ENCODE data around the gene ANKIB1. TPM values are rescaled to one million over a fixed set of nuclear protein-coding genes. Genes with fewer than 3 reads are reported as not detected.

The ANKIB1 gene
- total RNA-seq, 1 donor from 2014 or later: 58.1 TPM

DNA sequence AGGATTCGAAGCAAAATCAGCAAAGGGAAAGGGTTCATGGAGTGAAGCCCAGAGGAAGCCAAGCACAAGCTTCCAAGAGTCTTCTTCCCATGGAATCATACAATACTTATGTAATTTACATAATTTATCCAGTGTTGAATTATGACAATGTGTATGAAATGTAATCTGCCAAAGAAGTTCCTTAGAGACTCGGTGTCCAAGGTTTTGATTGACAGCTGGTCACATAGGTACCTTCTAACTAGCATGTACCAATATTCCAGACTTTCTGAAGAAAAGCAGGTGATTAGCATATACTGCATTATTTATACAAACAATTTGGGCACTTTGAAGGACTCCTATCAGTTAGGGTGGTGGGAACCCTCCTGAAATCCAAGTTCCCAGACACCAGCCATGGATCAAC lies 35.3 kb downstream of the ANKIB1 start:
- no peaks in the 10 kb centered on the region for H3K27me3 Mint-ChIP-seq
- no peak overlapping the region for H3K27ac Mint-ChIP-seq
- H3K4me3 Mint-ChIP-seq (ENCODE audit: low read depth): no peak overlapping the region
- no peaks in the 10 kb centered on the region for H3K4me1 Mint-ChIP-seq (ENCODE audit: low read depth)
- peaks cover 8% of the 10 kb centered on the region for H3K9me3 Mint-ChIP-seq (ENCODE audit: low read depth)
- TF ChIP-seq, protein P1, sequence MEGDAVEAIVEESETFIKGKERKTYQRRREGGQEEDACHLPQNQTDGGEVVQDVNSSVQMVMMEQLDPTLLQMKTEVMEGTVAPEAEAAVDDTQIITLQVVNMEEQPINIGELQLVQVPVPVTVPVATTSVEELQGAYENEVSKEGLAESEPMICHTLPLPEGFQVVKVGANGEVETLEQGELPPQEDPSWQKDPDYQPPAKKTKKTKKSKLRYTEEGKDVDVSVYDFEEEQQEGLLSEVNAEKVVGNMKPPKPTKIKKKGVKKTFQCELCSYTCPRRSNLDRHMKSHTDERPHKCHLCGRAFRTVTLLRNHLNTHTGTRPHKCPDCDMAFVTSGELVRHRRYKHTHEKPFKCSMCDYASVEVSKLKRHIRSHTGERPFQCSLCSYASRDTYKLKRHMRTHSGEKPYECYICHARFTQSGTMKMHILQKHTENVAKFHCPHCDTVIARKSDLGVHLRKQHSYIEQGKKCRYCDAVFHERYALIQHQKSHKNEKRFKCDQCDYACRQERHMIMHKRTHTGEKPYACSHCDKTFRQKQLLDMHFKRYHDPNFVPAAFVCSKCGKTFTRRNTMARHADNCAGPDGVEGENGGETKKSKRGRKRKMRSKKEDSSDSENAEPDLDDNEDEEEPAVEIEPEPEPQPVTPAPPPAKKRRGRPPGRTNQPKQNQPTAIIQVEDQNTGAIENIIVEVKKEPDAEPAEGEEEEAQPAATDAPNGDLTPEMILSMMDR (IDR thresholded peaks at IDR 0.05; ENCODE audit: unreplicated experiment): no peak
- DNase-seq (ENCODE audit: low spot score, unreplicated experiment): no peak
- H3K36me3 Mint-ChIP-seq (ENCODE audit: insufficient read depth): peaks cover 8% of the 10 kb centered on the region

DNA sequence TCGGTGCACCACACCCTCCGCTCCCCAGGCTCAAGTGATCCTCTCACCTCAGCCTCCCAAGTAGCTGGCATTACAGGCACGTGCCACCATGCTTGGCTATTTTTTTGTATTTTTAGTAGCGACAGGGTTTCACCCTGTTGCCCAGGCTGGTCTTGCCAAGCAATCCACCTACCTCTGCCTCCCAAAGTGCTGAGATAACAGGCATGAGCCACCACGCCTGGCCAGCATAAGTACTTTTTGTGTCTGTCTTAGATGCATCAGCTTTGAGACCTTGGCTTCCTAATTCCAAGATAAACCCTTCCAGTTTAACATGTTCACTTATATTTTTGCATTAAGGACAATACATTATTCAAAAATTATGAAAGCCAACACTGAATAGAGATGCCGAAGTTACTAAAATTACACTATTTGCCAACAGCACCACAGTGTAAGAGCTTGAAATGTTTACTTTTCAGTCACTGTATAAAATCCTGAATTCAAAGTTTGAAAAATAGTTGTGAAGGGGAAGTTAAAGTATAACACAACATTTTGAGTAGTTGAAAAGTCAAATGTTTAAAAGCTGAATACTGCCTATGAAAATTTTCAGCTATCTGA lies 36.5 kb downstream of the ANKIB1 start:
- Mint-ChIP-seq H3K4me3 (ENCODE audit: low read depth) (no peak overlapping the region), H3K4me1 (ENCODE audit: low read depth) (no peaks in the 10 kb centered on the region), H3K27ac (no peak overlapping the region), H3K9me3 (ENCODE audit: low read depth) (peaks cover 6% of the 10 kb centered on the region), H3K36me3 (ENCODE audit: insufficient read depth) (peaks cover 5% of the 10 kb centered on the region), H3K27me3 (no peaks in the 10 kb centered on the region)
- no peak for DNase-seq (ENCODE audit: low spot score, unreplicated experiment)
- TF ChIP-seq, protein P1 (IDR thresholded peaks at IDR 0.05; ENCODE audit: unreplicated experiment): no peak

DNA sequence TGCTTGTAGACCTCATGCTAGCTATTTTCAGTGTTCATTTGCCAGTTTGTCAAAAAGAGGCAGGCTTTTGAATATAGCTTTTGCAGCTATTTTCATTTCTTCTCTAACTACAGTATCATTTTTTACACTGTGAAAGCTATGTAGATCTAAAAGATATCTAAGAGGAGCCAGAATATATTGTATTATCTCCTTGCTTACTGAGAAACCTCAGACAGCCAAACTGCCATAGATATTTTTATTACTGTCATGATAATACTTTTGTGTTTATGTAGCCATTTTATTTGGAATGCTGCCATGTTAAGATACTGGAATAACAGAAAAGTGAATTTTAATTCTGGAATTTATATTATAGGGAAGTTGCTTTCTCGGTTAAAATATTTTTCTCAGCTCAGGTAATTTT lies 37.2 kb downstream of the ANKIB1 start:
- Mint-ChIP-seq H3K9me3 (ENCODE audit: low read depth) (peaks cover 7% of the 10 kb centered on the region), H3K4me1 (ENCODE audit: low read depth) (no peaks in the 10 kb centered on the region), H3K27me3 (no peaks in the 10 kb centered on the region), H3K36me3 (ENCODE audit: insufficient read depth) (peaks cover 7% of the 10 kb centered on the region), H3K4me3 (ENCODE audit: low read depth) (no peak overlapping the region), H3K27ac (no peak overlapping the region)
- DNase-seq (ENCODE audit: low spot score, unreplicated experiment): no peak
- TF ChIP-seq, protein P1 (IDR thresholded peaks at IDR 0.05; ENCODE audit: unreplicated experiment): no peak

DNA sequence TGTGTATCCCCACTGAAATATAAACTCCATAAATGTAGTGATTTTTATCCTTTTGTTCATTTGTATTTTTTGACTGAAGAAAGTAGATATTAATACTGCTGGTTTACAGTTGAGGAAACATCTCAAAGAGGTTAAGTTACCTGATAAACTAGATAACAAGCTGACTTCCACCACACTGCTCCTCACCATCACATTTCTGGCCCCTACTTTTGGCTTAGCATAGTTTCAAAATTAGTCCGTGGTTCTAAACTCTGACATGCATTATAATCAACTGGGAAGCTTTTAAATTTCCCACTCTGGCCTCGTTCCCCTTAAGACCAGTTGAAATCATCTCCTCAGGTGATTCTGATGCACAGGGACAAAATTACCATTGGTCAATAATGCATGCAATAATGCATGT lies 43.5 kb downstream of the ANKIB1 start:
- TF ChIP-seq, protein P1 (IDR thresholded peaks at IDR 0.05; ENCODE audit: unreplicated experiment): no peak
- H3K36me3 Mint-ChIP-seq (ENCODE audit: insufficient read depth): peaks cover 3% of the 10 kb centered on the region
- DNase-seq (ENCODE audit: low spot score, unreplicated experiment): no peak
- H3K27me3 Mint-ChIP-seq: no peaks in the 10 kb centered on the region
- H3K9me3 Mint-ChIP-seq (ENCODE audit: low read depth): peaks cover 2% of the 10 kb centered on the region
- H3K4me3 Mint-ChIP-seq (ENCODE audit: low read depth): no peak overlapping the region
- peaks cover 8% of the 10 kb centered on the region for H3K4me1 Mint-ChIP-seq (ENCODE audit: low read depth)
- no peak overlapping the region for H3K27ac Mint-ChIP-seq

DNA sequence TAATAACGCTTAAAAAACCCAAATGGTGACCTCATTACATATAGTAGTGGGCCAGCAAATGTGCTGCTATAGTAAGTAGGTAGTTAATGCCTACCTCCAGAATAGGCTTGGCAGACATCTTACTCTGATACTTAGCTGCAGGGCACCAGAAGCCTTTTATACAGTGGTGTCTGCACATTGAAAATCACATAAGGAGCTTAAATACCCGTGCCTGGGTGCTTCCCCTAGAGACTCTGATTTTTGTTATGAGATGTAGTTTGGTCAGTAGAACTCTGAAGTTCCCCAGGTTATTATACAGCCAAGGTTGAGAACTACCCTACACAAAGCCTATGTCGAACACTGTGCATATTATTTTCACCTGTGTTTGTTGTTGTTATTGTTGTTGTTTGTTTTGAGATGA lies 47.2 kb downstream of the ANKIB1 start:
- no peak overlapping the region for H3K27ac Mint-ChIP-seq
- H3K27me3 Mint-ChIP-seq: no peaks in the 10 kb centered on the region
- no peaks in the 10 kb centered on the region for H3K9me3 Mint-ChIP-seq (ENCODE audit: low read depth)
- no peak overlapping the region for H3K4me3 Mint-ChIP-seq (ENCODE audit: low read depth)
- TF ChIP-seq, protein P1 (IDR thresholded peaks at IDR 0.05; ENCODE audit: unreplicated experiment): no peak
- peaks cover 16% of the 10 kb centered on the region for H3K4me1 Mint-ChIP-seq (ENCODE audit: low read depth)
- no peak for DNase-seq (ENCODE audit: low spot score, unreplicated experiment)
- H3K36me3 Mint-ChIP-seq (ENCODE audit: insufficient read depth): no peaks in the 10 kb centered on the region

Data from progenitor cell of endocrine pancreas (in vitro differentiated cells).